ENCODE data around the gene SMIM7. TPM values are rescaled to one million over a fixed set of nuclear protein-coding genes. Genes with fewer than 3 reads are reported as not detected.

SMIM7 gene
- total RNA-seq, 1 experiment from 2014 or later, result 66.4 TPM

DNA sequence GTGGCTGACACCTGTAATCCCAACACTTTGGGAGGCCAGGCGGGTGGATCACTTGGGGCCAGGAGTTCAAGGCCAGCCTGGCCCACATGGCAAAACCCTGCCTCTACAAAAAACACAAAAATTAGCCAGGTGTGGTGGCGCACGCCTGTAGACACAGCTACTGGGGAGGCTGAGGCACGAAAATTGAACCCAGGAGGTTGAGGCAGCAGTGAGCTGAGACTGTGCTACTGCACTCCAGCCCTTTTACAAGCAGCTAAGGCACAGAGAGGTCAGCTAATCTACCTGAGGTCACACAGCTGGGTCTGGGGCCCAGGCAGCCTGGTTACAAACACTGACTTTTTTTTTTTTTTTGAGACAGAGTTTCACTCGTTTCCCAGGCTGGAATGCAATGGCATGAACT, 59.1 kb downstream of the SMIM7 start:
- CTCF ChIA-PET, result no interaction called here
- no peak for DNase-seq (ENCODE audit: low read depth, low spot score)
- no peak for ATAC-seq
- H4K20me1 ChIP-seq (ENCODE audit: insufficient read depth), result no peaks in the 10 kb centered on the region
- intact Hi-C loops (cut with micrococcal nuclease), result no loop called here
- H3K4me2 ChIP-seq (ENCODE audit: low read length), result no peak overlapping the region
- no peak overlapping the region for H3K9ac ChIP-seq (ENCODE audit: low read length)
- TF ChIP-seq CBX3 (IDR thresholded peaks at IDR 0.05; ENCODE audit: low read depth), result no peak
- no peak for TF ChIP-seq EZH2 (IDR thresholded peaks at IDR 0.05)
- TF ChIP-seq, protein P1, sequence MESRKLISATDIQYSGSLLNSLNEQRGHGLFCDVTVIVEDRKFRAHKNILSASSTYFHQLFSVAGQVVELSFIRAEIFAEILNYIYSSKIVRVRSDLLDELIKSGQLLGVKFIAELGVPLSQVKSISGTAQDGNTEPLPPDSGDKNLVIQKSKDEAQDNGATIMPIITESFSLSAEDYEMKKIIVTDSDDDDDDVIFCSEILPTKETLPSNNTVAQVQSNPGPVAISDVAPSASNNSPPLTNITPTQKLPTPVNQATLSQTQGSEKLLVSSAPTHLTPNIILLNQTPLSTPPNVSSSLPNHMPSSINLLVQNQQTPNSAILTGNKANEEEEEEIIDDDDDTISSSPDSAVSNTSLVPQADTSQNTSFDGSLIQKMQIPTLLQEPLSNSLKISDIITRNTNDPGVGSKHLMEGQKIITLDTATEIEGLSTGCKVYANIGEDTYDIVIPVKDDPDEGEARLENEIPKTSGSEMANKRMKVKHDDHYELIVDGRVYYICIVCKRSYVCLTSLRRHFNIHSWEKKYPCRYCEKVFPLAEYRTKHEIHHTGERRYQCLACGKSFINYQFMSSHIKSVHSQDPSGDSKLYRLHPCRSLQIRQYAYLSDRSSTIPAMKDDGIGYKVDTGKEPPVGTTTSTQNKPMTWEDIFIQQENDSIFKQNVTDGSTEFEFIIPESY (IDR thresholded peaks at IDR 0.05; ENCODE audit: extremely low read depth, insufficient replicate concordance, low read length), result no peak
- no peak for TF ChIP-seq CEBPB (IDR thresholded peaks at IDR 0.05; ENCODE audit: low read depth)
- TF ChIP-seq SP1 (IDR thresholded peaks at IDR 0.05; ENCODE audit: low read depth), result no peak
- no peak for TF ChIP-seq EGR1 (IDR thresholded peaks at IDR 0.05; ENCODE audit: low read depth)
- TF ChIP-seq POLR2A (IDR thresholded peaks at IDR 0.05; ENCODE audit: borderline replicate concordance, extremely low read depth, insufficient read depth, insufficient read length), result no peak
- H3K79me2 ChIP-seq (ENCODE audit: insufficient read depth, low read length), result peaks cover 100% of the 10 kb centered on the region
- H3K27ac ChIP-seq (ENCODE audit: low read depth, low read length), result no peak overlapping the region
- POLR2A ChIA-PET, result no interaction called here
- no TSS peak for BruUV-seq (replicated peaks)
- H2AFZ ChIP-seq (ENCODE audit: low read depth, low read length, poor library complexity, severe bottlenecking), result no peak overlapping the region
- H3K9me2 ChIP-seq (ENCODE audit: insufficient read depth), result no peaks in the 10 kb centered on the region
- RAD21 ChIA-PET (ENCODE audit: low non-redundant PET in 1 of 2, low total read pairs in 2 of 2, uncharacterized antibody in 2 of 2, unreplicated experiment in 2 of 2), result no interaction called here
- H3K36me3 ChIP-seq (ENCODE audit: control insufficient read depth in 1 of 2, insufficient read depth in 2 of 2, low read length in 2 of 2), result no peaks in the 10 kb centered on the region
- H3K9me3 ChIP-seq (ENCODE audit: control insufficient read depth in 1 of 2, insufficient read depth in 1 of 2, low read depth in 1 of 2, low read length in 2 of 2), result no peaks in the 10 kb centered on the region
- no peaks in the 10 kb centered on the region for H3K27me3 ChIP-seq (ENCODE audit: insufficient read depth, low read length)
- no peak overlapping the region for H3K4me3 ChIP-seq (replicated peaks in 1 of 2; ENCODE audit: low read depth in 1 of 2, low read length in 2 of 2)
- no peaks in the 10 kb centered on the region for H3K4me1 ChIP-seq (ENCODE audit: control insufficient read depth in 1 of 2, insufficient read depth in 2 of 2, low read length in 2 of 2)

DNA sequence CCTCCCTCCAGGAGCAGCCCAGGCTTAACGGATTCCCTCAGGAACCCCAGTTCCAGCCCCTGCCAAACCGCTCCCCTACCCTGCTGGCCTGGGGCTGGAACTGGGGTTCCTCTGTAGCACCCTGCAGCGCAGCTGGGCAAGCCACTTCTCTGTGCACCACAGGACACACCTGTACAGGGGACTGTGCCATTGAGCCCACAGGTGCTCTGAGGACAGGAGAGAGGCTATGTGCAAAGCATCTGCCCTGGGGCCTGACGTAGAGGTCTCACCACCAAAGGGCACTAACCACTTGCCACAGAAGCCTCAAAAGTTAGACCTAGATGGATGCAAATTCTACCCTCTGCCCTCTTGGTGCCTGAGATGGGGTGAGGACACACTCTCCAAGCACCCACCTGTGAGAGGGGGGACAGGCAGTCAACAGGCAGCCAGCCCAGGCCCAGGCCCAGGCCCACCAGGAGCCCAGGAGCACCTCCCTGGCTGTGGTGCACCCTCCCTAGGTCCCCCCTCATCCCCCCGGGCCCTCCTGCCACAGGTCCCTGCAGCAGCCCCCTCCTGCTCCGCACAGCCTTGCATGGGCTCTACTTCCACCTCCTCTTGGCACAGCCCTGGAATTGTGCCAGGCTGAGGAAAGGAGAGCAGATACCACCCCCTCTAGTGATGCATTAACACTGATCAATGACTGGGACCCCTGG, 60.1 kb downstream of the SMIM7 start:
- H3K36me3 ChIP-seq (ENCODE audit: control insufficient read depth in 1 of 2, insufficient read depth in 2 of 2, low read length in 2 of 2), result no peaks in the 10 kb centered on the region
- H2AFZ ChIP-seq (ENCODE audit: low read depth, low read length, poor library complexity, severe bottlenecking), result no peak overlapping the region
- H3K4me3 ChIP-seq (replicated peaks in 1 of 2; ENCODE audit: low read depth in 1 of 2, low read length in 2 of 2), result no peak overlapping the region
- no peak for DNase-seq (ENCODE audit: low read depth, low spot score)
- H3K4me1 ChIP-seq (ENCODE audit: control insufficient read depth in 1 of 2, insufficient read depth in 2 of 2, low read length in 2 of 2), result no peaks in the 10 kb centered on the region
- no peak overlapping the region for H3K9ac ChIP-seq (ENCODE audit: low read length)
- intact Hi-C loops (cut with micrococcal nuclease), result no loop called here
- BruUV-seq (replicated peaks), result no TSS peak
- no peaks in the 10 kb centered on the region for H3K9me3 ChIP-seq (ENCODE audit: control insufficient read depth in 1 of 2, insufficient read depth in 1 of 2, low read depth in 1 of 2, low read length in 2 of 2)
- no peak for TF ChIP-seq POLR2A (IDR thresholded peaks at IDR 0.05; ENCODE audit: borderline replicate concordance, extremely low read depth, insufficient read depth, insufficient read length)
- TF ChIP-seq TCF7L2 (IDR thresholded peaks at IDR 0.05; ENCODE audit: borderline replicate concordance, extremely low read depth, insufficient read depth, insufficient read length), result no peak
- POLR2A ChIA-PET, result no interaction called here
- H3K4me2 ChIP-seq (ENCODE audit: low read length), result no peak overlapping the region
- H3K9me2 ChIP-seq (ENCODE audit: insufficient read depth), result no peaks in the 10 kb centered on the region
- RAD21 ChIA-PET (ENCODE audit: low non-redundant PET in 1 of 2, low total read pairs in 2 of 2, uncharacterized antibody in 2 of 2, unreplicated experiment in 2 of 2), result no interaction called here
- H3K27me3 ChIP-seq (ENCODE audit: insufficient read depth, low read length), result no peaks in the 10 kb centered on the region
- H4K20me1 ChIP-seq (ENCODE audit: insufficient read depth), result no peaks in the 10 kb centered on the region
- CTCF ChIA-PET, result no interaction called here
- ATAC-seq, result no peak
- H3K79me2 ChIP-seq (ENCODE audit: insufficient read depth, low read length), result peaks cover 100% of the 10 kb centered on the region
- H3K27ac ChIP-seq (ENCODE audit: low read depth, low read length), result no peak overlapping the region
